SK-N-SH (cell line): ENCODE data around the gene WDR48. TPM values are rescaled to one million over a fixed set of nuclear protein-coding genes. Genes with fewer than 3 reads are reported as not detected.

Source experiments
- CTCF ChIA-PET: fragments of 300-600, 350-600 bp; formaldehyde crosslinking; extraction: SDS; loops from one replicate; lab custom pipeline; 2021; lab: Yijun Ruan, JAX
- POLR2A ChIA-PET: fragments of 350-600 bp; sonication (Branson Sonifier 250); formaldehyde crosslinking; extraction: SDS; loops from one replicate; lab custom pipeline; 2020; ENCODE audit warnings: antibody characterized with exemption, inconsistent platforms; lab: Yijun Ruan, JAX
- DNase-seq: peaks from one replicate; pipeline ENCODE4 v3.0.0; 2012
- H2AFZ ChIP-seq: fragments of 200-600 bp; sonication (generic); 2 replicates; pipeline ENCODE4 v1.8.1; 2016; ENCODE audit warnings: antibody characterized with exemption, mild to moderate bottlenecking, low read depth
- H3F3A ChIP-seq: fragments of 200-600 bp; sonication (generic); replicated peaks from 2 replicates; pipeline ENCODE3; 2016; ENCODE audit warnings: antibody characterized with exemption, mild to moderate bottlenecking; ENCODE audit not compliant: insufficient read depth
- H3K27ac ChIP-seq, 2 experiments: fragments of 200-500 bp in 1 of 2; fragments of 200-600 bp in 1 of 2; sonication (Bioruptor generic) in 1 of 2; sonication (generic), shearing (Covaris generic) in 1 of 2; 2 replicates each; pipeline versions ENCODE4 v1.5.1 to v1.6.1; 2014 to 2016; ENCODE audit warnings: low read depth in 2 of 2, inconsistent platforms in 1 of 2, low read length in 1 of 2, mild to moderate bottlenecking in 1 of 2, mixed read lengths in 1 of 2
- H3K27me3 ChIP-seq: fragments of 200-600 bp; sonication (generic), shearing (Covaris generic); 2 replicates; pipeline ENCODE4 v1.6.1; 2016; ENCODE audit warnings: mixed run types; ENCODE audit not compliant: insufficient read depth
- H3K36me3 ChIP-seq, 2 experiments: fragments of 200-500 bp in 1 of 2; fragments of 200-600 bp in 1 of 2; sonication (Bioruptor generic) in 1 of 2; sonication (generic) in 1 of 2; replicated peaks in 1 of 2; 2 replicates each; pipeline versions ENCODE3 to v1.5.1; 2014 to 2016; ENCODE audit warnings: low read length in 1 of 2, mild to moderate bottlenecking in 1 of 2; ENCODE audit not compliant: insufficient read depth in 2 of 2, control insufficient read depth in 1 of 2
- H3K4me1 ChIP-seq, 2 experiments: fragments of 200-500 bp in 1 of 2; fragments of 200-600 bp in 1 of 2; sonication (Bioruptor generic) in 1 of 2; sonication (generic), shearing (Covaris generic) in 1 of 2; 2 replicates each; pipeline versions ENCODE4 v1.5.1 to v1.6.1; 2014 to 2016; ENCODE audit warnings: low read depth in 1 of 2, low read length in 1 of 2, mixed run types in 1 of 2; ENCODE audit not compliant: insufficient read depth in 2 of 2, control insufficient read depth in 1 of 2
- H3K4me2 ChIP-seq: fragments of 200-600 bp; sonication (generic), shearing (Covaris generic); 2 replicates; pipeline ENCODE4 v1.6.1; 2017; ENCODE audit warnings: mixed run types
- H3K4me3 ChIP-seq, 2 experiments: fragments of 200-500 bp in 1 of 2; fragments of 200-600 bp in 1 of 2; sonication (Bioruptor generic) in 1 of 2; sonication (generic), shearing (Covaris generic) in 1 of 2; 2 replicates each; pipeline versions ENCODE4 v1.5.1 to v1.8.1; 2014 to 2016; ENCODE audit warnings: low read depth in 2 of 2, inconsistent platforms in 1 of 2, low read length in 1 of 2, mild to moderate bottlenecking in 1 of 2, mixed read lengths in 1 of 2, moderate library complexity in 1 of 2
- H3K79me2 ChIP-seq: fragments of 200-600 bp; sonication (generic); 2 replicates; pipeline ENCODE4 v1.8.1; 2017; ENCODE audit warnings: mild to moderate bottlenecking; ENCODE audit not compliant: insufficient read depth
- H3K9ac ChIP-seq: fragments of 200-600 bp; sonication (generic); 2 replicates; pipeline ENCODE4 v1.6.1; 2017; ENCODE audit warnings: mixed run types
- H3K9me2 ChIP-seq: fragments of 200-600 bp; sonication (generic); 2 replicates; pipeline ENCODE4 v1.6.1; 2017; ENCODE audit warnings: mixed run types
- H3K9me3 ChIP-seq: fragments of 200-600 bp; sonication (generic); 2 replicates; pipeline ENCODE4 v1.6.1; 2017; ENCODE audit warnings: mixed run types, mild to moderate bottlenecking, moderate library complexity
- H4K20me1 ChIP-seq: fragments of 200-600 bp; sonication (generic); 2 replicates; pipeline ENCODE4 v1.6.1; 2017; ENCODE audit warnings: mild to moderate bottlenecking, mixed run types; ENCODE audit not compliant: insufficient read depth
- CTCF ChIP-seq: fragments of 200-600 bp; sonication (generic); IDR thresholded peaks from 2 replicates; pipeline ENCODE4 v1.6.1; 2017; ENCODE audit warnings: antibody characterized with exemption, mild to moderate bottlenecking, moderate library complexity
- ELF1 ChIP-seq: IDR thresholded peaks from 2 replicates; pipeline ENCODE4 v1.4.0; 2012
- EP300 ChIP-seq, 2 experiments: IDR thresholded peaks; 2 replicates each; pipeline versions ENCODE4 v1.4.0 to v1.6.1; 2012; ENCODE audit warnings: borderline replicate concordance in 1 of 2, low read depth in 1 of 2, low read length in 1 of 2
- EZH2phosphoT487 ChIP-seq: fragments of 200-600 bp; sonication (generic); IDR thresholded peaks from 2 replicates; pipeline ENCODE4 v1.6.1; 2017; ENCODE audit warnings: low read depth, mixed run types, mild to moderate bottlenecking, antibody characterized with exemption, moderate library complexity, borderline replicate concordance
- FOSL2 ChIP-seq: IDR thresholded peaks from 2 replicates; pipeline ENCODE4 v1.4.0; 2012; ENCODE audit warnings: low read depth, mild to moderate bottlenecking, moderate library complexity, borderline replicate concordance
- JUND ChIP-seq: IDR thresholded peaks from 2 replicates; pipeline ENCODE4 v1.4.0; 2012
- MXI1 ChIP-seq: IDR thresholded peaks from 2 replicates; pipeline ENCODE4 v1.6.1; 2012; ENCODE audit warnings: mild to moderate bottlenecking, low read depth, low read length, improper control_type of control experiment
- NFIC ChIP-seq: IDR thresholded peaks from 2 replicates; pipeline ENCODE4 v1.4.0; 2012; ENCODE audit warnings: borderline replicate concordance
- POLR2AphosphoS5 ChIP-seq: IDR thresholded peaks from 2 replicates; pipeline ENCODE4 v1.6.1; 2012; ENCODE audit warnings: low read depth, low read length
- RAD21 ChIP-seq: IDR thresholded peaks from 2 replicates; pipeline ENCODE4 v1.6.1; 2012; ENCODE audit warnings: mild to moderate bottlenecking, low read length
- RFX5 ChIP-seq: IDR thresholded peaks from 2 replicates; pipeline ENCODE4 v1.6.1; 2012; ENCODE audit warnings: mild to moderate bottlenecking, improper control_type of control experiment, low read length
- SIN3A ChIP-seq: IDR thresholded peaks from 2 replicates; pipeline ENCODE4 v1.6.1; 2012; ENCODE audit warnings: low read depth, mild to moderate bottlenecking, low read length, moderate library complexity, borderline replicate concordance
- TEAD4 ChIP-seq: IDR thresholded peaks from 2 replicates; pipeline ENCODE4 v1.4.0; 2012; ENCODE audit warnings: mild to moderate bottlenecking, borderline replicate concordance; ENCODE audit not compliant: insufficient read depth
- USF1 ChIP-seq: IDR thresholded peaks from 2 replicates; pipeline ENCODE4 v1.4.0; 2012; ENCODE audit warnings: low read depth, borderline replicate concordance
- YY1 ChIP-seq: IDR thresholded peaks from 2 replicates; pipeline ENCODE4 v1.4.0; 2012; ENCODE audit warnings: low read depth, mild to moderate bottlenecking
- WGBS: methylation state at CpG from one replicate; pipeline ENCODE4 v1.1.6; 2017; ENCODE audit warnings: low lambda C conversion rate; 5-methylcytosine and 5-hydroxymethylcytosine counted together
- polyA plus RNA-seq, 3 experiments: library from polyadenylated mRNA; depleted of rRNA; stranded (reverse); fragments of >200 nt; gene quantifications; 2 replicates each; pipeline ENCODE4 v1.2.3, GENCODE V29; 2012
- TF ChIP-seq, protein P1 (sequence below): fragments of 150-350 bp; IDR thresholded peaks from 2 replicates; pipeline ENCODE4 v1.6.1; 2016; ENCODE audit warnings: mild to moderate bottlenecking, low read depth, low read length
- TF ChIP-seq, protein P2 (sequence below): IDR thresholded peaks from 2 replicates; pipeline ENCODE4 v1.4.0; 2012; ENCODE audit warnings: low read depth

The WDR48 gene
- polyA plus RNA-seq, 1 of the 3 experiments (the other 2 are of a cell fraction): 12.1 TPM

GRCh38 chr3:39011191-39011736, 40.6 kb upstream of the WDR48 start (continued):
- TF ChIP-seq MXI1 (no peak), SIN3A (no peak)
- TF ChIP-seq, all 33 proteins: peak for 0

DNA sequence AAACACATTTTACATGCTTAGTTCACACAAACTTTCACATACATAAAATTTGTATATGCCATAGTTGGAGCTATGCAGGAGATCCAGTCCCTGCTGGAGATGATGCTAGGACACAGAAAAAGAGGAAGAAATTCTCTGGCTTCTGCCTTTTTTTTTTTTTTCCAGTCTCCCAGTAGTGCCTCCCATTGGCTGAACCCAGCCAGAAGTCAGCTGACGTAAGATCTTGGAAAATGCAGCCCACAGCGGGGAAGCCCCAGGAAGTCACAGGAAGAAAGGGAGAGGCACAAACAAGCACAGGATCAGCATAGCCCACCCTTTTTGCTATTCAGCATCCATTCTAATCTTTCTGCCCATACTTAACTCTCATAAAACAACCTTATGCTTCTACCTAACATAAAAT, 38.5 kb upstream of the WDR48 start:
- Histone ChIP-seq H3K27ac (no peak overlapping the region), H3K27me3 (no peaks in the 10 kb centered on the region), H3K79me2 (no peaks in the 10 kb centered on the region), H3K36me3 (no peaks in the 10 kb centered on the region), H3K9ac (no peak overlapping the region), H3K9me2 (no peaks in the 10 kb centered on the region), H3K4me2 (no peak overlapping the region), H3F3A (no peaks in the 10 kb centered on the region), H2AFZ (no peak overlapping the region), H3K9me3 (no peaks in the 10 kb centered on the region), H3K4me1 (no peaks in the 10 kb centered on the region), H4K20me1 (no peaks in the 10 kb centered on the region), H3K4me3 (no peak overlapping the region)
- TF ChIP-seq JUND (no peak), FOSL2 (no peak), RAD21 (no peak), RFX5 (no peak), POLR2AphosphoS5 (no peak), YY1 (no peak), TEAD4 (no peak), EP300 (IDR thresholded peaks at IDR 0.05; ENCODE audit: borderline replicate concordance in 1 of 2, low read depth in 1 of 2, low read length in 1 of 2) (no peak), USF1 (no peak), EZH2phosphoT487 (no peak), NFIC (no peak), CTCF (no peak), ELF1 (no peak)
- TF ChIP-seq, protein P1, sequence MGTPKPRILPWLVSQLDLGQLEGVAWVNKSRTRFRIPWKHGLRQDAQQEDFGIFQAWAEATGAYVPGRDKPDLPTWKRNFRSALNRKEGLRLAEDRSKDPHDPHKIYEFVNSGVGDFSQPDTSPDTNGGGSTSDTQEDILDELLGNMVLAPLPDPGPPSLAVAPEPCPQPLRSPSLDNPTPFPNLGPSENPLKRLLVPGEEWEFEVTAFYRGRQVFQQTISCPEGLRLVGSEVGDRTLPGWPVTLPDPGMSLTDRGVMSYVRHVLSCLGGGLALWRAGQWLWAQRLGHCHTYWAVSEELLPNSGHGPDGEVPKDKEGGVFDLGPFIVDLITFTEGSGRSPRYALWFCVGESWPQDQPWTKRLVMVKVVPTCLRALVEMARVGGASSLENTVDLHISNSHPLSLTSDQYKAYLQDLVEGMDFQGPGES: no peak
- TF ChIP-seq, protein P2, sequence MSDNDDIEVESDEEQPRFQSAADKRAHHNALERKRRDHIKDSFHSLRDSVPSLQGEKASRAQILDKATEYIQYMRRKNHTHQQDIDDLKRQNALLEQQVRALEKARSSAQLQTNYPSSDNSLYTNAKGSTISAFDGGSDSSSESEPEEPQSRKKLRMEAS: no peak
- ChIA-PET POLR2A (no interaction called here), CTCF (interaction anchor here (0.6 to 2.6 kb wide), 7 partner anchors 13 to 517 kb away, joined by 3 to 10 read pairs (median 5); partner anchors contain the start of gene EXOG)
- DNase-seq: no peak
- WGBS: 62% methylated on average over 2 of the region's 2 CpGs
